HCT116 (cell line): Measurements from ENCODE around the gene SEMA7A. TPM values are rescaled to one million over a fixed set of nuclear protein-coding genes. Genes with fewer than 3 reads are reported as not detected.

Experiments
- ATAC-seq: fragments of 200-7000 bp; cut with Tn5 transposase; 2 replicates; pipeline ENCODE4 v1.9.1; 2020; ENCODE audit warnings: mild to moderate bottlenecking, moderate library complexity
- BruUV-seq: library from RNA; stranded (reverse); fragments of 400-500 nt; replicated peaks from 2 replicates; lab custom pipeline; 2021; lab: Mats Ljungman, UMichigan
- CTCF ChIA-PET: fragments of 300-600 bp; sonication (Branson Sonifier 250); formaldehyde crosslinking; loops from one replicate; lab custom pipeline; 2021; ENCODE audit warnings: antibody characterized with exemption; lab: Charles Lee
- POLR2A ChIA-PET: fragments of 300-600, 350-600 bp; sonication (Branson Sonifier 250); formaldehyde crosslinking; loops from one replicate; lab custom pipeline; 2021; ENCODE audit warnings: antibody characterized with exemption; lab: Charles Lee
- RAD21 ChIA-PET, 2 experiments: fragments of 300-600 bp; sonication (Branson Sonifier 250); formaldehyde crosslinking; loops; one replicate each; lab custom pipeline; 2023; ENCODE audit warnings: low total read pairs in 2 of 2; ENCODE audit not compliant: uncharacterized antibody in 2 of 2, unreplicated experiment in 2 of 2, low non-redundant PET in 1 of 2; lab: Charles Lee
- DNase-seq: peaks from one replicate; pipeline ENCODE4 v3.0.0-alpha.2; 2010; ENCODE audit warnings: low read depth, low spot score
- H2AFZ ChIP-seq: fragments of 200-600 bp; shearing (Covaris generic), sonication (generic); 2 replicates; pipeline ENCODE4 v1.6.1; 2017; ENCODE audit warnings: low read depth, mixed run types, mixed read lengths, antibody characterized with exemption, low read length; ENCODE audit not compliant: poor library complexity, severe bottlenecking
- H3K27ac ChIP-seq: 2 replicates; pipeline ENCODE4 v1.5.1; 2012; ENCODE audit warnings: low read depth, low read length
- H3K27me3 ChIP-seq: fragments of 200-600 bp; sonication (generic); 2 replicates; pipeline ENCODE4 v1.6.1; 2016; ENCODE audit warnings: mixed run types, low read length, mixed read lengths; ENCODE audit not compliant: insufficient read depth
- H3K36me3 ChIP-seq, 2 experiments: fragments of 200-500 bp in 1 of 2; fragments of 200-600 bp in 1 of 2; sonication (Bioruptor generic) in 1 of 2; sonication (generic) in 1 of 2; 2 replicates each; pipeline versions ENCODE4 v1.5.1 to v1.6.1; 2014 to 2016; ENCODE audit warnings: low read length in 2 of 2, inconsistent platforms in 1 of 2, mixed read lengths in 1 of 2, mixed run types in 1 of 2; ENCODE audit not compliant: insufficient read depth in 2 of 2, control insufficient read depth in 1 of 2
- H3K4me1 ChIP-seq, 2 experiments: fragments of 200-600 bp in 1 of 2; sonication (generic) in 1 of 2; 2 replicates each; pipeline versions ENCODE4 v1.5.1 to v1.6.1; 2012 to 2017; ENCODE audit warnings: low read length in 2 of 2, inconsistent platforms in 1 of 2, mild to moderate bottlenecking in 1 of 2, mixed read lengths in 1 of 2, mixed run types in 1 of 2, moderate library complexity in 1 of 2; ENCODE audit not compliant: insufficient read depth in 2 of 2, control insufficient read depth in 1 of 2
- H3K4me2 ChIP-seq: fragments of 200-600 bp; sonication (generic); 2 replicates; pipeline ENCODE4 v1.6.1; 2017; ENCODE audit warnings: mixed run types, low read length, mixed read lengths
- H3K4me3 ChIP-seq, 2 experiments: fragments of 200-600 bp in 1 of 2; sonication (generic) in 1 of 2; replicated peaks in 1 of 2; 2 replicates each; pipeline ENCODE4 v1.5.1; 2011 to 2016; ENCODE audit warnings: low read length in 2 of 2, control low read depth in 1 of 2, low read depth in 1 of 2, mild to moderate bottlenecking in 1 of 2, mixed read lengths in 1 of 2, mixed run types in 1 of 2
- H3K79me2 ChIP-seq: fragments of 200-600 bp; sonication (generic); 2 replicates; pipeline ENCODE4 v1.6.1; 2017; ENCODE audit warnings: mild to moderate bottlenecking, mixed run types, low read length, moderate library complexity, mixed read lengths; ENCODE audit not compliant: insufficient read depth
- H3K9ac ChIP-seq: fragments of 200-600 bp; sonication (generic); 2 replicates; pipeline ENCODE4 v1.6.1; 2016; ENCODE audit warnings: low read length, mixed read lengths
- H3K9me2 ChIP-seq: fragments of 200-600 bp; sonication (generic), shearing (Covaris generic); 2 replicates; pipeline ENCODE4 v1.6.1; 2017; ENCODE audit warnings: mixed run types, mild to moderate bottlenecking, moderate library complexity; ENCODE audit not compliant: insufficient read depth
- H3K9me3 ChIP-seq, 2 experiments: fragments of 200-500 bp in 1 of 2; fragments of 200-600 bp in 1 of 2; sonication (Bioruptor generic) in 1 of 2; sonication (generic) in 1 of 2; 2 replicates each; pipeline ENCODE4 v1.6.1; 2014 to 2017; ENCODE audit warnings: low read length in 2 of 2, mixed read lengths in 2 of 2, inconsistent platforms in 1 of 2, low read depth in 1 of 2, mild to moderate bottlenecking in 1 of 2, mixed run types in 1 of 2, moderate library complexity in 1 of 2; ENCODE audit not compliant: control insufficient read depth in 1 of 2, insufficient read depth in 1 of 2
- H4K20me1 ChIP-seq: fragments of 200-600 bp; sonication (generic), shearing (Covaris generic); 2 replicates; pipeline ENCODE4 v1.6.1; 2017; ENCODE audit warnings: mixed run types, mild to moderate bottlenecking, moderate library complexity; ENCODE audit not compliant: insufficient read depth
- ATF3 ChIP-seq: IDR thresholded peaks from 2 replicates; pipeline ENCODE4 v1.6.1; 2012
- CBX3 ChIP-seq: IDR thresholded peaks from 2 replicates; pipeline ENCODE4 v1.6.1; 2012; ENCODE audit warnings: low read depth
- EGR1 ChIP-seq: IDR thresholded peaks from 2 replicates; pipeline ENCODE4 v1.6.1; 2012; ENCODE audit warnings: low read depth
- ELF1 ChIP-seq: IDR thresholded peaks from 2 replicates; pipeline ENCODE4 v1.6.1; 2012; ENCODE audit warnings: low read depth, borderline replicate concordance
- MAX ChIP-seq: IDR thresholded peaks from 2 replicates; pipeline ENCODE4 v1.6.1; 2012
- SRF ChIP-seq: IDR thresholded peaks from 2 replicates; pipeline ENCODE4 v1.6.1; 2012; ENCODE audit warnings: low read depth
- TCF7L2 ChIP-seq: IDR thresholded peaks from 2 replicates; pipeline ENCODE4 v1.7.0; 2011; ENCODE audit warnings: borderline replicate concordance, inconsistent platforms; ENCODE audit not compliant: insufficient read depth, insufficient read length; ENCODE audit errors: extremely low read depth
- intact Hi-C: fragments of 100-400 bp; cut with micrococcal nuclease; formaldehyde crosslinking; loops from 2 replicates; pipeline ENCODE4 v1.10.0; 2022
- total RNA-seq: library from RNA; stranded (reverse); gene quantifications from one replicate; pipeline ENCODE4 v1.2.1, GENCODE V29; 2021; ENCODE audit not compliant: unreplicated experiment
- TF ChIP-seq, protein P1 (sequence below), 3 experiments: fragments of 200-600 bp in 1 of 3; sonication (generic) in 1 of 3; IDR thresholded peaks in 2 of 3; conservative IDR thresholded peaks in 1 of 3; 2 replicates each; pipeline ENCODE4 v1.5.1; 2012 to 2017; ENCODE audit warnings: low read depth in 2 of 3, low read length in 2 of 3, antibody characterized with exemption in 1 of 3, borderline replicate concordance in 1 of 3, control low read depth in 1 of 3, mild to moderate bottlenecking in 1 of 3, mixed read lengths in 1 of 3, mixed run types in 1 of 3, moderate library complexity in 1 of 3; ENCODE audit not compliant: insufficient read depth in 1 of 3

Gene SEMA7A
- total RNA-seq, 1 experiment from 2014 or later = 13.8 TPM

DNA sequence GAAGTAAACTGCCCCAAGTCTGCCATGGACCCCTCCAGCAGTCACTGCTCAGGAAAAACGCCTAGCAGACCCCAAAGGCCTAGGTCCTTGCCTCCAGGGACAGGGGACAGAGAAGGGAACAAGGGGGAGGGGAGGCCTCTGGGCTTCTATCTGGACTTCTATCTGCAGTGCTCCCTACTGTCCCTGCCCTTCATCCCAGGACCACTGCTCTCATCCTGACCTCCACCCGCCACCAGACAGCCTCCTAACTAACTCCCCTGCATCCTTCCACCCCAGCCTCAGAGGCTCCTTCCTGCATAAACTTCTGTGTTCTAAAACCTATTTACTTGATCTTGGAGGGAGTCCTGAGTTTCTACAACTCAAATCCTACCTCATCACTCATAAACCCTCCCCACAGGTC lies 25.4 kb downstream of the SEMA7A start:
- ATAC-seq (no peak), DNase-seq (no peak)
- TF ChIP-seq MAX = no peak
- no peak for TF ChIP-seq EGR1
- TF ChIP-seq ATF3 = no peak
- TF ChIP-seq SRF = no peak
- TF ChIP-seq CBX3 = no peak
- TF ChIP-seq, protein P1, sequence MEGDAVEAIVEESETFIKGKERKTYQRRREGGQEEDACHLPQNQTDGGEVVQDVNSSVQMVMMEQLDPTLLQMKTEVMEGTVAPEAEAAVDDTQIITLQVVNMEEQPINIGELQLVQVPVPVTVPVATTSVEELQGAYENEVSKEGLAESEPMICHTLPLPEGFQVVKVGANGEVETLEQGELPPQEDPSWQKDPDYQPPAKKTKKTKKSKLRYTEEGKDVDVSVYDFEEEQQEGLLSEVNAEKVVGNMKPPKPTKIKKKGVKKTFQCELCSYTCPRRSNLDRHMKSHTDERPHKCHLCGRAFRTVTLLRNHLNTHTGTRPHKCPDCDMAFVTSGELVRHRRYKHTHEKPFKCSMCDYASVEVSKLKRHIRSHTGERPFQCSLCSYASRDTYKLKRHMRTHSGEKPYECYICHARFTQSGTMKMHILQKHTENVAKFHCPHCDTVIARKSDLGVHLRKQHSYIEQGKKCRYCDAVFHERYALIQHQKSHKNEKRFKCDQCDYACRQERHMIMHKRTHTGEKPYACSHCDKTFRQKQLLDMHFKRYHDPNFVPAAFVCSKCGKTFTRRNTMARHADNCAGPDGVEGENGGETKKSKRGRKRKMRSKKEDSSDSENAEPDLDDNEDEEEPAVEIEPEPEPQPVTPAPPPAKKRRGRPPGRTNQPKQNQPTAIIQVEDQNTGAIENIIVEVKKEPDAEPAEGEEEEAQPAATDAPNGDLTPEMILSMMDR (IDR thresholded peaks at IDR 0.05 in 2 of 3, conservative IDR thresholded peaks at IDR 0.05 in 1 of 3; ENCODE audit: borderline replicate concordance in 1 of 3, insufficient read depth in 1 of 3, low read depth in 2 of 3, low read length in 2 of 3) = no peak
- TF ChIP-seq ELF1 = no peak
- no peak for TF ChIP-seq TCF7L2
- no peak overlapping the region for H3K4me3 ChIP-seq
- peaks cover 0 to 13% of the 10 kb centered on the region in 2 experiments; a peak in 1 of 4 replicates for H3K36me3 ChIP-seq
- H2AFZ ChIP-seq = no peak overlapping the region
- H3K9me2 ChIP-seq = no peaks in the 10 kb centered on the region
- H3K4me1 ChIP-seq = peaks cover 18 to 43% of the 10 kb centered on the region in 2 experiments
- H3K4me2 ChIP-seq = peak overlapping the region; percentile 71
- H3K9ac ChIP-seq = peak overlapping the region; percentile 55
- BruUV-seq = no TSS peak
- H3K27ac ChIP-seq = no peak overlapping the region; the same call in 1 of the 2 replicates
- no peaks in the 10 kb centered on the region for H4K20me1 ChIP-seq
- ChIA-PET CTCF (no interaction called here), POLR2A (no interaction called here), RAD21 (no interaction called here)
- no peaks in the 10 kb centered on the region for H3K27me3 ChIP-seq
- intact Hi-C loops = no loop called here
- H3K79me2 ChIP-seq = no peaks in the 10 kb centered on the region
- no peaks in the 10 kb centered on the region for H3K9me3 ChIP-seq
